GM18499 (cell line): ENCODE results near the gene FADS1.

Source experiments
- ATAC-seq: cut with Tn5 transposase; IDR thresholded peaks from one replicate; pipeline ENCODE4 v1.9.1; 2021; ENCODE audit warnings: moderate number of reproducible peaks; ENCODE audit not compliant: insufficient read depth, unreplicated experiment

FADS1 gene

DNA sequence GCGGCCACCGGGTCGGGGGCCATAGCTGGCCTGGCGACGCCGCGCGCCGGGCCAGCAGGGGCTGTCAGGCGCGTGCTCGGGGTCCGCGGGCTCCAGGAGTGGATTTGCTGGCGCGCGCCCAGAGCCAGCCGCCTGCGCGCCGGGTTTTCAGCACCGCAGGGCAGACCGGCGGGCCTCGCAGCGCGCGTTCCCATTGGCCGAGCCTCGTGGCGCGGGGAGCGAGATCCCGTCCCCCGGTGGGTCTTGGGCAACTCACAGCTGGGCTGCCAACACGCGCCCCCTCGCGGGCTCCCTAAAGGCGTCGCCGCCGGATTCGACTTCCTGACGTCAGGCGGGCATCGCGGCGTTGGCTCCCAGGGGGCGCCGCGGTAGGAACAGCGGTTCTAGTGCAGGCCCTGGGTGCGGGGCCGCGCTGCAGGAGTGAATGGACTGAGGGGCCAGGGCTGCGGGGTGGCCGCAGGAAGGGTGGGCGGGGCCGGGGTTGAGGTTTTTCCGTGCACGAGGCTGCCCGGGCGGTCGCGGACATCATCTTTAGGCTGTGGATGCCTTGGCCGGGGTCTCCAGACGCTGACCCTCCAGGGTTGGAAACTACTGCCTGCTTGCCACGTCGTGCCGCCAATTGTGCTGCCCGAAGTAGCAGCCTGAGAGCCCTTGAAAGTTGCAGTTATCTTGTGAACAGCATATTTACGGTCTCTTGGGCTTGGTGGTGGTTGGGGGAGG, at the start of gene FADS1:
FADS1 (minus strand) TSS at position 268 of the 720 bp plus-strand sequence; CDS start at position 194, 74 bp downstream.
- no peak for ATAC-seq

DNA sequence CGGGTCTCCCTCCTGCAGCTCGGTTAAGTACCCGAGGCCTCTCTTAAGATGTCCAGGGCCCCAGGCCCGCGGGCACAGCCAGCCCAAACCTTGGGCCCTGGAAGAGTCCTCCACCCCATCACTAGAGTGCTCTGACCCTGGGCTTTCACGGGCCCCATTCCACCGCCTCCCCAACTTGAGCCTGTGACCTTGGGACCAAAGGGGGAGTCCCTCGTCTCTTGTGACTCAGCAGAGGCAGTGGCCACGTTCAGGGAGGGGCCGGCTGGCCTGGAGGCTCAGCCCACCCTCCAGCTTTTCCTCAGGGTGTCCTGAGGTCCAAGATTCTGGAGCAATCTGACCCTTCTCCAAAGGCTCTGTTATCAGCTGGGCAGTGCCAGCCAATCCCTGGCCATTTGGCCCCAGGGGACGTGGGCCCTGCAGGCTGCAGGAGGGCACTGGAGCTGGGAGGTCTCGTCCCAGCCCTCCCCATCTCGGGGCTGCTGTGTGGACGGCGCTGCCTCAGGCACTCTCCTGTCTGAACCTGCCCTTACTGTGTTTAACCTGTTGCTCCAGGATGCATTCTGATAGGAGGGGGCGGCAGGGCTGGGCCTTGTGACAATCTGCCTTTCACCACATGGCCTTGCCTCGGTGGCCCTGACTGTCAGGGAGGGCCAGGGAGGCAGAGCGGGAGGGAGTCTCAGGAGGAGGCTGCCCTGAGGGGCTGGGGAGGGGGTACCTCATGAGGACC, 49.6 kb upstream of the FADS1 start:
- ATAC-seq = no peak

DNA sequence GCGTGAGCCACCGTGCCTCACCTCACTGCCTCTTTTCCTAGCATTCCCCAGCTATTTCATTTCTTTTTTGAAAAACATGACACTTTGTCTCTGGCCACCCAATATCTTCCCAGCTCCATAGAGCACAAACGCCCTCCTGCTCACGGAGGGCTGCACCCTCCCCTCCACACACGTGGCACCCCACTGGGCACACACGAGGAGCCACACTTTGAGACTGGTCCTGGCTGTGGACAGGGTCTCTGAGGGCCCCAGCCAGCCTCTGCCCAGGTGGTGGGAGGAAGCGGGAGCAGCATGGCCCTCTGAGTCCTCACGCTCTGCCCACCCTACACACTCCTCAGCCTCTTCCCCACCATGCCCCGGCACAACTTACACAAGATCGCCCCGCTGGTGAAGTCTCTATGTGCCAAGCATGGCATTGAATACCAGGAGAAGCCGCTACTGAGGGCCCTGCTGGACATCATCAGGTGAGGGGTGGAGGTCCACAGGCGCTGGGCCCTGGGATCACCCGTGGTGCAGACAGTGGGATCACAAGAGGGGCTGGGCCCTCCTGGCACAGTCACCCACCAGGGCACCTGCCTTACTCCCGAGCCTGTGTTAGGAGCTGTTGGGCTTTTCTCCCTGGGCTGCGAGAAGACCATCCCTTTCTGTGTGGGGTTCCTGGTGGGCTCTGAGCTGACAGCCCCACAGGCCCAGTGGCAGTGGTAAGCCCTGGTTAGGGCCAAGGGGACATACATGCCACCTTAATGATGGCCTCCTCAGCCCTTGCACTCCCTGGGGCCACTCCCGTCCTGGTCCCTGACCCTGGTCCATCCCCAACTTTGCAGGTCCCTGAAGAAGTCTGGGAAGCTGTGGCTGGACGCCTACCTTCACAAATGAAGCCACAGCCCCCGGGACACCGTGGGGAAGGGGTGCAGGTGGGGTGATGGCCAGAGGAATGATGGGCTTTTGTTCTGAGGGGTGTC, 48.3 kb upstream of the FADS1 start:
- no peak for ATAC-seq

DNA sequence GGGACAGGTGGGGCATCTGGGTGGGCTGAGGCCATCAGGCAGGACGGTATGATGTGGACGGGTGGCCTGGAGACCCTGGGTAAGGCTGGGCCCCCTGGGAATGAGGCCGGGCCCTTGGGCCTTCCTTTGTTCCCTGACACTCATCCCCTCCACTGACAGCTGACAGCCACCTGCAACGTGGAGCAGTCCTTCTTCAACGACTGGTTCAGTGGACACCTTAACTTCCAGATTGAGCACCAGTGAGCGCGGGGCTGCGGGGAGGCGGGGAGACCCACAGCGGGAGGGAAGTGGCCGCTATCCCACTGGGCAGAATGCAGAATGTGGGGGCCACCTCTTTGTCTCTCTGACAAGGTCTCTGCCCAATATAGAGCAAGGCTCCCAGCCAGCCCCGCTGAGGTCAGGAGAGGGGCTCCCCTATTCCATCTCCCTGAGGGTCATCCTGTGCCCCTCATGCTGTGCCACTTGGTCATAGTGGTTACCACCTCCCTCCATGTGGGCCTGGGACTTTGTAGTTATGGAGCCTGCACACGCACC, 46.8 kb upstream of the FADS1 start:
- no peak for ATAC-seq

DNA sequence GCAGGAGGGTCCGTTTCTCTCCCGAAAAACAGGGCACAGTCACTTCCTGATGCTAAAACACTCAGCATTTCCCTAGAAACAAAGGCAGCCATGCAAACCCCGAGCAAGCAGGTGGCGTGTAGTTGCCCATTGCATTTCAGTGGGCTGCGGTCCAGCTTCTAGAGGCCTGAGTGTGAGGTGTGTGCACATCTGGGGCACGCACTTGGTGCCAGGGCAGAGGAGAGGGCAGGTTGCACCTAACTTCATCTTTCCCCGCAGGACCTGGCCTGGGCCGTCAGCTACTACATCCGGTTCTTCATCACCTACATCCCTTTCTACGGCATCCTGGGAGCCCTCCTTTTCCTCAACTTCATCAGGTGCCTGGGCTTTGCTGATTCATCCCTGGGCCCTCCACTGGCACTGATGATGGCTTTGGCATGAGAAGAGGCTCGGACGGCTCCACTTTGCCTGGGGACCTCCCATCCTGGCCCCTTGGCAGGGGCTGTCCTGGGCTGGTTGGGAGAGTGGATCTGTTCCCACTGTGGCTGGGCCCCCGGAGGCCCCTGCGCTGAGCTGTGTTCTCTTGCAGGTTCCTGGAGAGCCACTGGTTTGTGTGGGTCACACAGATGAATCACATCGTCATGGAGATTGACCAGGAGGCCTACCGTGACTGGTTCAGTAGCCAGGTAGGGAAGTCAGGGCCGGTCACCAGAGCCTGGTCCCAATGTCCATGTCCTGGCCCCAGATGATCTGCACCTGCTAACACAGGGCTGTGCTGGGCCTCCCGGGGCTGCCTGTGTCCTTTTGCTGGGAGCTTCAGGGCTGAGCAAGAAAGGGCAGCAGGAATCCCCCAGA, 46.1 kb upstream of the FADS1 start:
- ATAC-seq = no peak

DNA sequence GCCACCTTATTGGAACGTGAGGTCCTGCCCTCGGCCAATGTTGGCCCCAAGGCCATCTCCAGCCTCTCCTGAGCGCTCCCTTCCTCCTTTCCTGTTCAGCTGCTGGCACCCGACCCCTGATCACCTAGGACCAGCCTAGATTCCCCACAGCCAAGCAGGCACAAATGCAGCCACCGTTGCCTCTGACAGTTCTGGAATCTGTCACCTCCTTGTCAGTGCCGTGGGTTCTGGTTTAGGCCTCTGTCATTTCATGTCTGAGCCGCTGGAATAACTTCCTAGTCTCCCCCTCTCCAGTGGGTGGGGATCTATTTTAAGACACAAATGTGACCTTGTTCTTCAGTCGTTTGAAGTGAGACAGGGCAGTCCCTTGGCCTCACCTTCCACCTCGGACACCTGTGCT, 44.8 kb upstream of the FADS1 start:
- no peak for ATAC-seq

DNA sequence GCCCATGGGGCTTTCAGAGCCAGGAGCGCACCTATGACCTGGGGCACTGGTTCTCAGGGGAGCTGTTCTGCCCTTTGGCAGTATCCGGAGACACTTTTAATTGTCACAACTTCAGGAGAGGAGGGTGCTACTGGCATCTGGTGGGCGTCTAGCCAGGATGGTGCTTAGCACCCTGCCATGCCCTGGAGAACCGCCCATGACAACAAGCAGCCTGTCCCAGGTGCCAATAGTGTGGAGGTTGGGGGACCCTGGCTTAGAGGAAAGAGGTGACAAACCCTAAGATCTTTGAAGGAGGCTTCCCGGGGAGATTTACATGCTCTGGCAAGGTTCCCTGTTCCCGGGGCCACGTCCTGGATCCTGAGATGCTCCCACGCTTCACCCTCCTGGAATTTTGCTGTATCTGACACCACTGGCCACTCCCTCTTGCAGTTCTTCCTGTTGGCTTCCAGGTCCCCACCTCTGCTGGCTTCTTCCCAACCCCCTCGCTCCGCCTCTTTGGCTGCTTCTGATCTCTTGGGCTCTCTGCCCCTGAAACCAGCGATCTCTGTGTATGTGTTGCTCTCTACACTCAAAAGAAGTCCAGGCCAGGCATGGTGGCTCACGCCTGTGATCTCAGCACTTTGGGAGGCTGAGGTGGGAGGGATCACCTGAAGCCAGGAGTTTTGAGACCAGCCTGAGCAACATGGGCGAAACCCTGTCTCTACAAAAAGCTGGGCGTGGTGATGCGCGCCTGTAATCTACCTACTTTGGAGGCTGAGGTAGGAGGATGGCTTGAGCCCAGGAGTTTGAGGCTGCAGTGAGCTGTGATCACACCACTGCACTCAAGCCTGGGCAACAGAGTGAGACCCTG, 43.5 kb upstream of the FADS1 start:
- ATAC-seq = no peak

DNA sequence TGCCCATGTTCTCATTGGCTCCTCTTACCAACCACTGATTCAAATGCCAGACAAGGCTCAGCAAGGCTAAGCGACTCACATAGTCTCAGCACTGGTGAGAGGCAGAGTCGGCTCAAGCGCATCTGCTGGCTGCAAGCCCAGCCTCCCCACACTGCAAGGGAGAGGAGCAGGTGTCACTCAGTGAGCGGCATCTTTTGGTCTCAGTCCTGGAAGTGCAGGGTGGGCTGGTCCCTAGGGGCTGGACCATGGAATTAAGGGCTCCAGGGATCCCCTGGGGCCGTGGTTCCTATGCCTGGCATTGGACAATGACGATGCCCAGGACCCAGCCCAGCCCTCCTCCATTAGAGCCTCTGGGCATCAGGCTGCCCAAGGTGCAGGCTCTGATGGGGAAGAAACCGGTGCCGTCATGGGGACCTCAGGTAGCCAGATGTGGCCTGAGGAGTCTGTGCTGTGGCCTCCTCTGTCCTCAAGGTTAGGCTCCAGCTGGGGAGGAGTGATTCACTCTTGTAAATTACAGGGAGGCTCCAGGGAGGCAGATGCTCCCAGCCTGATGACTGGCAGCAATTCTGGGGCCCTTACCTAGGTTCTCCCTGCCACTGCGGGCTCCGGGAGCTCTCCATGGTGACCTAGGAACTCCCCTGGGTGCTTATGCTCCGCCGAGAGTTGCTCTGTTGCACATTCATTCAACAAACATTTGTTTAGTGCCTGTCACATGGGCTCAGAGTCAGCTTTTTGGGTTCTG, 39.3 kb upstream of the FADS1 start:
- ATAC-seq = no peak

DNA sequence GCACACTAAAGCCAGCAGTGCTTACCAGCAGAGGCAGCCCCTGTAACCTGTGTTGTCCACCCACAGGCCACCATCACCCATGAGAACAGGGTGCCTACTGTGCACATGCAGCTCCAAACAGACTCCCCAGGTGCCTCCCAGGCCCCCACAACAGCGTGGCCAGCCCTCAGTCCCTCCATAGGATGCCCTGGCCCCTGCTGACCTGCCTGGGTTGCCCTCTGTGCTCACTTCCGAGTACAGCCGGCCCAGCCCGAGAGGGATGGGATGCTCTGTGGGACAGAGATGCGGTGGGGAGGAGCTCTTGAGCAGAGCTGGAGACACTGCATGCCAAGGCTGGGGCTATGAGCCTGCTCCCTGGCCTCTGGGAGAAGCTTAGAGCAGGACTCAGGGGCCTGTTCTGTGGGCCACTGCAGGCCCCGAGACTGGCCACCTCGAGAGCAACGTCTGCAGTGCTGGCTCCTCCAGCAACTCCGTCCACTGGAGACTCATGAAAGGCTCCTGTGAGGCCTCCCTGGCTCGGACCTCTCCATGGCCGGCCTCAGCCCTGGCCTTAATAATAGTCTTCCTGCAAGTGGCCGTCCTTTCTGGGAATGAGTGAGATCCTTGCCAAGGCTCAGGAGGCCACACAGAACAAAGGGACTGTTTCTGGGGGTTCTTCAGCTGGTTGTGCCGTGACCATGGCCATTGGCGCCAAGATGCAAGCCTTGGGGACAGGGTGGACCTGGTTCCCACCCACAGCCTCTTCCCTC, 38.3 kb upstream of the FADS1 start:
- no peak for ATAC-seq

DNA sequence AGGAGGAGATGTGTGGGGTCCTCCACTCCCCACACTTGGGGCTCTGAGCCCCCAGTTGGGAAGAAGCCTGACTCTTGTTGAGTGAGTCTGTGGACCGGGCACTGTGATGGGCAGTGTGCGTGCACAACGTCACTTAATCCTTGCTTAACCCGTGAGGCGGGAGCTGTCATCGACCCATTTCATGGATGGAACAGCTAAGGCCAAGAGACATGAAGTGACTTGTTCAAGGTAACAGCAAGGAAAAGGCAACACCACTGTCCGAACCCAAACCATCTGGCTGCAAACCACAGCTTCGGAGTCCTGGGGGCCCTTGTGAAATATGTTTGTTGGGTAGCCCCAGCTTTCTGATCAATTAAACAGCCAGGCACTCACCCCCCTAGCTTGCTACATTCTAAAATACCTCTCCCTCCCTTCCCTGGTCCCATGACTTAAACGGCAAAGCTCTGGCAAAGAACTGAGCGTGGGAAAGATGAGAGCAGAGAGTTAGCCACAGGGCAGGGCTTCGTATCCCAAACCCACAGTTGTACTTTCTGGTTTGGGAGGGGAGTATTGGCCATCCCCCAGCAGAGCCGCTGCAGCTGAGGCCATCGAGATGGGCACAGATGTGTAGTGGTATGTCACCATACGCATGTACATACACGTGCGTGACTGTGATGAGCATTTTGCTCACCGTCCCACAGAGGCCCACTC, 37.5 kb upstream of the FADS1 start:
- no peak for ATAC-seq

DNA sequence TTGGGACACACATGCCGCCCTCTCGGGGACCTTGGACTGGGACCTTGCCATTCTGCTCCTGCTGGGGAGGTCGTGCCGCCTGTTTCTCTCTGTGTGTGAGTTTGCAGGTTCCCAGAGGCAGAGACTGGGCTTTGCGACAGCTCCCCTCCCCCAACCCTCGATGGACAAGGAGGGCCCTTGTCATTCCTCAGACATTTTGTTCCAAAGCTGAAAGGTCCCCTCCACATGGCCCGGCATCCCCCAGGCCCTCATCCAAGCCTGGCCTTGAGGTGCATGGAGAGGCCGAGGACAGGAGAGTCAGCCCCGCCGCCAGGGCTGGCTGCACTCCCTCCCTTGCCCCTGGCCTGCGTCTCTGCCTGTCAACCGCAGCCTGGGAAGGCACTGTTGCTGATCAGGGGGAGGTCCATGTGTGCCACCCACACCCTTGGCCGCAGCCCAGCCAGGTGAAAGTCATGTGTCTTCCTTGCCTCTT, 36.9 kb upstream of the FADS1 start:
- no peak for ATAC-seq

DNA sequence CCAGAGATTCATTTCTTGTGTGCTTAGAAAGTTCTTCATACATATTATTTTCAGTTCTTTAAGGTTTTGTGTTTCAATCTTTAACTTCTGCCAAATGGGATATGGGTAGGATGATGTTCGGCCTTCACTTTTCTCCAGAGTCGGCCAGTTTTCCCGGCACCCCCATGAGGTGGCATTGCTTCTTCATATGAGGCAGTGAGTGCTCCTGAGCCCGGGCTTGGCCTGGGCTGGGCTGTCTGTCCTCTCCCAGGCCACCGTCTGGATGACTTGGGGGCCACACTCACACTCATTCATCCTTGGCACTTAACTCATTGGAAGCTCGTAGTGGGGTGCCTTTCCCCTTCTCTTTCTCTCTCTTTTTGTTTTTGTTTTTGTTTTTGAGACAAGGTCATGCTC, 35.1 kb upstream of the FADS1 start:
- ATAC-seq = no peak

DNA sequence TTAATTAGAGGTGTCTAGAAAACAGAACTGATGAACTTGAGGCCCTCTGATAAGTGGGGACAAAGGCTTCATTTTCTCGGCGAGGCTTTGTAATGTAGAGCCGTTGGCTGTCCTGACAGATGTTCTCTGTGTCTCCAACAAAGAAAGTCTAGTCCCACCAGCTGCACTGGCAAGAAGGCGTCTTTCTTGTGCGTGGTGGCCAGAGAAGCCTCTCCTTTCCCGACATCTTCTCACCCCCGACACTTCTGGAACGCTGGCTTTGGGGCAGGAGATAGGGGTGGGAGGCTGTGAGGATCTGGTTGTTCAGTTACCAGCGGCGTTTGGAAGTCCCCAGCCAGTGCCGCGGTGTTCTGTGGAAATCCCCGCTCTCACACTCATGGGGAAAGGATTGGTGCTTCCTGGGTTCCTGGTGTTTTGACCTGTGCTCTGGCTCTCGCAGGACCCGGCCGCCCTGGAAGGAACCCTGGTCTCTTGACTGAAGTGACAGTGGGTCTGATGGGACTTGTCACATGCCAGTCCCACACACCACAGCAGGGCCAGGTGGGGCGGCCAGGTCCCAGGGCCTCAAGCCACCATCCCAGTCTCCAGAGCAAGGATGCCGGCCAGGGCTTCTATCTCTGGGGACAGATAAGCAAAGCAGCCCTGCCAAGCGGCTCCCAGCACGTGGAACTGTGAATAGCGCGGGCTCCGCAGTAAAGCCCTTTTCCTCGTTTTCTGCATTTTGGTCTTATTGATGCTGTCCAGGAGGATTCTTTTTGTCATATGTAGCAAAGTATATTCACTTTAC, 34.5 kb upstream of the FADS1 start:
- no peak for ATAC-seq

DNA sequence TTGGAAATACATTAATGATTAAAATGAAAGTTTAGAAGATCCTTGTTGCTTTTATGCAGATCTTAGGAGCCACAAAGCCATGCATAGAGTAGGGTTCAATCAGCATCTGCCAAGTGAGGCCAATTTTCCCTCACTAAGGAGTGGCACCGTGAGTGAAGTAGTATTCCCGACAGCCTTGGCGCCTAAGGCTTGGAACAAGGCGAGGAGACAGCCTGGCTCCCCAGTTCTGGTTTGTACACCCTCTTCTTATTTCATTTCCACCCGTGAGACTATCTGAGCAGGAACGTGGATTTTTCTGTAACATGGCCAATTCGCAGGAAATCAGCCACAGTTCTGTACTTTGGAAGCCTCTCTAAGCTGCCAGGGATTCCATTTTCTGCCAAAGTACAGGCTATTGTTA, 33.9 kb upstream of the FADS1 start:
- ATAC-seq = no peak

DNA sequence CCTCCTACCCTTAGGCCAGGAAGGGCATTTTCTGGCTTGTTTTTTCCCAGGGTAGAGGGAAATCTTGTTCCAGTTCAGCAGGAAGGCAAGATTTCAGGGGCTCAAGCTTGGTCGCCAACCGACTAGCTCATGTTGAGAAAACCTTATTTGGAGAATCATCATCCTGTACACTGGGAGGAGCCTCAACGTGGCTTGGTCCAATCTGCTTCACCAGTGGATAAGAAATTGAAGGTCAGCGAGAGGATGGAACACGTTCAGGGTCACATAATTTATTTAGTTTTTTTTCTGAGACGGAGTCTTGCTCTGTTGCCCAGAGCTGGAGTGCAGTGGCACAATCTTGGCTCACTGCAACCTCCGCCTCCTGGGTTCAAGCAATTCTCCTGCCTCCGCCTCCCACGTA, 31.8 kb upstream of the FADS1 start:
- no peak for ATAC-seq
